ENCODE data around the gene GANC.

The GANC gene

GRCh38 chr15:42338500-42338899 lies 65.5 kb downstream of the GANC start:
- in situ Hi-C loops (cut with HindIII; ENCODE audit: low sequenced_read_pairs), result no loop called here

GRCh38 chr15:42343596-42344232 lies 70.7 kb downstream of the GANC start:
- in situ Hi-C loops (cut with HindIII; ENCODE audit: low sequenced_read_pairs), result no loop called here

- in situ Hi-C loops (cut with HindIII; ENCODE audit: low sequenced_read_pairs), result no loop called here
These were observed 71.8 kb downstream of the GANC start for GRCh38 chr15:42344763-42345162.

GRCh38 chr15:42345504-42345903 lies 72.5 kb downstream of the GANC start:
- in situ Hi-C loops (cut with HindIII; ENCODE audit: low sequenced_read_pairs), result no loop called here

GRCh38 chr15:42348083-42348482 lies 75.1 kb downstream of the GANC start:
- in situ Hi-C loops (cut with HindIII; ENCODE audit: low sequenced_read_pairs), result no loop called here

GRCh38 chr15:42349186-42349585 lies 76.2 kb downstream of the GANC start:
- in situ Hi-C loops (cut with HindIII; ENCODE audit: low sequenced_read_pairs), result no loop called here

GRCh38 chr15:42352401-42352800 lies 79.4 kb downstream of the GANC start:
- in situ Hi-C loops (cut with HindIII; ENCODE audit: low sequenced_read_pairs), result no loop called here

- in situ Hi-C loops (cut with HindIII; ENCODE audit: low sequenced_read_pairs), result no loop called here
These were observed 80.1 kb downstream of the GANC start for GRCh38 chr15:42353061-42353460.

GRCh38 chr15:42354824-42355223 lies 81.8 kb downstream of the GANC start:
- in situ Hi-C loops (cut with HindIII; ENCODE audit: low sequenced_read_pairs), result no loop called here

- in situ Hi-C loops (cut with HindIII; ENCODE audit: low sequenced_read_pairs), result no loop called here
These were observed 82.3 kb downstream of the GANC start for GRCh38 chr15:42355291-42355690.

GRCh38 chr15:42356851-42357250 lies 83.8 kb downstream of the GANC start:
- in situ Hi-C loops (cut with HindIII; ENCODE audit: low sequenced_read_pairs), result no loop called here

- in situ Hi-C loops (cut with HindIII; ENCODE audit: low sequenced_read_pairs), result no loop called here
These were observed 85.1 kb downstream of the GANC start for GRCh38 chr15:42358141-42358540.

GRCh38 chr15:42359249-42359648 lies 86.2 kb downstream of the GANC start, which contains the start of gene CAPN3:
TSS of gene CAPN3 (plus strand) at chr15:42359501. CDS start at chr15:42359806, 305 bp downstream.
- in situ Hi-C loops (cut with HindIII; ENCODE audit: low sequenced_read_pairs), result no loop called here

- in situ Hi-C loops (cut with HindIII; ENCODE audit: low sequenced_read_pairs), result no loop called here
These were observed 87.0 kb downstream of the GANC start for GRCh38 chr15:42359985-42360384.

GRCh38 chr15:42360535-42361112 lies 87.6 kb downstream of the GANC start:
- in situ Hi-C loops (cut with HindIII; ENCODE audit: low sequenced_read_pairs), result no loop called here

- in situ Hi-C loops (cut with HindIII; ENCODE audit: low sequenced_read_pairs), result no loop called here
These were observed 90.5 kb downstream of the GANC start for GRCh38 chr15:42363487-42363886.

- in situ Hi-C loops (cut with HindIII; ENCODE audit: low sequenced_read_pairs), result no loop called here
These were observed 90.9 kb downstream of the GANC start for GRCh38 chr15:42363942-42364341.

- in situ Hi-C loops (cut with HindIII; ENCODE audit: low sequenced_read_pairs), result no loop called here
These were observed 91.5 kb downstream of the GANC start for GRCh38 chr15:42364529-42364928.

- in situ Hi-C loops (cut with HindIII; ENCODE audit: low sequenced_read_pairs), result loop anchor here (5.0 kb wide), 2 partner anchors 41 to 84 kb away; no protein-coding TSS in a partner anchor
These were observed 93.0 kb downstream of the GANC start for GRCh38 chr15:42365921-42366550.

- in situ Hi-C loops (cut with HindIII; ENCODE audit: low sequenced_read_pairs), result loop anchor here (5.0 kb wide), 2 partner anchors 40 to 85 kb away; no protein-coding TSS in a partner anchor
These were observed 94.0 kb downstream of the GANC start for GRCh38 chr15:42367041-42367440.

GRCh38 chr15:42368096-42368495 lies 95.1 kb downstream of the GANC start:
- in situ Hi-C loops (cut with HindIII; ENCODE audit: low sequenced_read_pairs), result loop anchor here (5.0 kb wide), 2 partner anchors 39 to 86 kb away; no protein-coding TSS in a partner anchor

GRCh38 chr15:42371096-42371495 lies 98.1 kb downstream of the GANC start:
- in situ Hi-C loops (cut with HindIII; ENCODE audit: low sequenced_read_pairs), result no loop called here
